ENCODE data around the gene UBE2E2. TPM values are rescaled to one million over a fixed set of nuclear protein-coding genes. Genes with fewer than 3 reads are reported as not detected.
A peak's percentile ranks its signal among the peaks of the same experiment; 100 is the strongest.

The UBE2E2 gene
- total and polyA plus RNA-seq, 3 experiments from 2014 or later: 0.86 to 8.0 (median 0.92) TPM

DNA sequence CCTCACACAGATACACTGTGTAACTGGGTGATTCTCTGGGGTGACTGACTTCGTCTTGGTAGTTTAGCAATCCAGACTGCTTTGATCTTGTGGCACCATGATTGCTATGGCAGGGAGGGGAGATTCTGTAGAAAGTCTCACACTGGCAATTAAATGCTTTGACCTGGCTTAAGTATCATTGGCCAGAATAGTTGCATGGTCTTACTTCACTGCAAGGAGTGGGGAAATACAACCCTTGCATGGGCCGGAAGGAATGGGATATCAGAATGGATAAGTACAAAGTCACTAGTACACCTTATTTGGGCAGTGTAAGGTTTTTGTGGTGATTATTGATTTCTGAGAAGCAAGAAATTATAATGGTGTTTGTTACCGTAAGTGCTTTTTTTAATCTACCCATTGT, 153.8 kb downstream of the UBE2E2 start:
- H3K9me3 ChIP-seq (ENCODE audit: low read length): no peaks in the 10 kb centered on the region
- no peaks in the 10 kb centered on the region for H3K36me3 ChIP-seq (ENCODE audit: insufficient read depth, low read length)
- H3K4me1 ChIP-seq (ENCODE audit: insufficient read depth, low read length): no peaks in the 10 kb centered on the region
- no peak for DNase-seq
- H3K9me3 Mint-ChIP-seq: peaks cover 0 to 2% (median 0%) of the 10 kb centered on the region in 5 donors
- CTCF ChIA-PET: no interaction called here
- H3K27ac Mint-ChIP-seq: no peak overlapping the region
- H3K27me3 ChIP-seq (ENCODE audit: insufficient read depth, low read length, poor library complexity, severe bottlenecking): no peaks in the 10 kb centered on the region
- no peak overlapping the region for H3K27ac ChIP-seq (ENCODE audit: low read depth, low read length)
- no peaks in the 10 kb centered on the region for H3K4me1 Mint-ChIP-seq
- POLR2A ChIA-PET: no interaction called here
- no peaks in the 10 kb centered on the region for H3K27me3 Mint-ChIP-seq
- no peak overlapping the region for H3K4me3 Mint-ChIP-seq
- no peaks in the 10 kb centered on the region for H3K36me3 Mint-ChIP-seq
- H3K4me3 ChIP-seq (ENCODE audit: low read length): no peak overlapping the region

DNA sequence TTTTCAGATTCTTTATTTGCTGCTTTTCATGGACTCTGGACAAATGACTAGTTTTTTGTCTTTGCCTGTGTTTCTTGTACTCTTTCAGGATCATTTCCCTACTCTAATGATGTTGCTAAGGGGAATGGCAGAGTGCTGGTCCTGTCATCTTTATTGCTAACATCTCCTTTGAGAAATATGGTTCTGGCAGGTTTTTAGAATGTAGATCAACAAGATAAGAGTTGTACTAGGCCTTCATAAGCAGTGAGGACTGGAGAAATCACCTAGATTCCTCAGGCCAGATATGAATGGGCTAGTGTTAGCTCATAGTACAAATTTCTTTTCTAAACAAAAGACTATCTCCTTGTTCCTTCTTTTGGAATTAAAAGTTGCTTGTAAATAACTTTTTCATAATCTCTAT, 156.0 kb downstream of the UBE2E2 start:
- no peak overlapping the region for H3K4me3 Mint-ChIP-seq
- peaks cover 0 to 5% (median 5%) of the 10 kb centered on the region in 5 donors for H3K9me3 Mint-ChIP-seq
- POLR2A ChIA-PET: no interaction called here
- Histone ChIP-seq H3K27ac (ENCODE audit: low read depth, low read length) (no peak overlapping the region), H3K4me3 (ENCODE audit: low read length) (no peak overlapping the region), H3K27me3 (ENCODE audit: insufficient read depth, low read length, poor library complexity, severe bottlenecking) (no peaks in the 10 kb centered on the region), H3K36me3 (ENCODE audit: insufficient read depth, low read length) (no peaks in the 10 kb centered on the region), H3K9me3 (ENCODE audit: low read length) (no peaks in the 10 kb centered on the region), H3K4me1 (ENCODE audit: insufficient read depth, low read length) (no peaks in the 10 kb centered on the region)
- H3K27ac Mint-ChIP-seq: no peak overlapping the region
- CTCF ChIA-PET: no interaction called here
- DNase-seq: no peak
- H3K36me3 Mint-ChIP-seq: no peaks in the 10 kb centered on the region
- H3K27me3 Mint-ChIP-seq: no peaks in the 10 kb centered on the region
- H3K4me1 Mint-ChIP-seq: no peaks in the 10 kb centered on the region

DNA sequence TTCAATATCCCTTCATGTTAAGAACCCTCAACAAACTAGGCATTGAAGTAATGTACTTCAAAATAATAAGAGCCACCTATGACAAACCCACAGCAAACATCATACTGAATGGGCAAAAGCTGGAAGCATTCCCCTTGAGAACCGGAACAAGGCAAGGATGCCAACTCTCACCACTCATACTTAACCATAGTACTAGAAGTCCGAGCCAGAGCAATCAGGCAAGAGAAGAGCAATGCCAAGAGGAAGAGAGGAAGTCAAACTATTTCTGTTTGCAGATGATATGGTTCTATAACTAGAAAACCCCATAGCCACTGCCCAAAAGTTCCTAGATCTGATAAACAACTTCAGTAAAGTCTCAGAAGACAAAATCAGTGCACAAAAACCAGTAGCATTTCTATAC, 161.9 kb downstream of the UBE2E2 start:
- POLR2A ChIA-PET: no interaction called here
- DNase-seq: no peak
- H3K27ac ChIP-seq (ENCODE audit: low read depth, low read length): no peak overlapping the region

DNA sequence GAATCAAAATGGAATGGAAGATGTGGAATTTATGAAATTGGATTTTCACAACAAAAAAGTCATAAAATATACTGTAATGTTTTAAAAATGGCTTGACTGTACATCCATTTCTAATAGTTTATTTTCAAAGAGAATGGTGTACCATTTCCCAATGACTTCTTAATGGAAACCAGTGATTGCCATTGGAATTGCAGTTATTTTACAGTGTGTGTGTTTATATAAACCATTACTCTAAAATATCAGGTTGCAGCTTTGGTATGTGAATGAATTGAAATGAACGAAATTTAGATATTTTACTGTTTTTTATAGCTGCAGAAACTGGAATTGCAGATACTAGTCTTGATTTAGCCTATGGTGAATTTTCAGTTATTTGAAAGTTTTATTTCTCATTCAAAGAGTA, 165.6 kb downstream of the UBE2E2 start:
- H3K4me3 Mint-ChIP-seq: no peak overlapping the region
- ChIA-PET POLR2A (no interaction called here), CTCF (no interaction called here)
- Histone ChIP-seq H3K4me1 (ENCODE audit: insufficient read depth, low read length) (no peaks in the 10 kb centered on the region), H3K36me3 (ENCODE audit: insufficient read depth, low read length) (no peaks in the 10 kb centered on the region), H3K27ac (ENCODE audit: low read depth, low read length) (no peak overlapping the region), H3K27me3 (ENCODE audit: insufficient read depth, low read length, poor library complexity, severe bottlenecking) (no peaks in the 10 kb centered on the region), H3K4me3 (ENCODE audit: low read length) (no peak overlapping the region), H3K9me3 (ENCODE audit: low read length) (no peaks in the 10 kb centered on the region)
- no peak for DNase-seq
- no peaks in the 10 kb centered on the region for H3K36me3 Mint-ChIP-seq
- H3K27ac Mint-ChIP-seq: no peak overlapping the region
- H3K27me3 Mint-ChIP-seq: peaks cover 0 to 3% of the 10 kb centered on the region in 2 donors
- no peaks in the 10 kb centered on the region for H3K4me1 Mint-ChIP-seq
- peaks cover 0 to 7% (median 2%) of the 10 kb centered on the region in 5 donors for H3K9me3 Mint-ChIP-seq

More for the DNA sequence above, 161.9 kb downstream of the UBE2E2 start:
- Histone ChIP-seq H3K4me3 (ENCODE audit: low read length) (no peak overlapping the region), H3K27me3 (ENCODE audit: insufficient read depth, low read length, poor library complexity, severe bottlenecking) (no peaks in the 10 kb centered on the region), H3K36me3 (ENCODE audit: insufficient read depth, low read length) (no peaks in the 10 kb centered on the region), H3K4me1 (ENCODE audit: insufficient read depth, low read length) (no peaks in the 10 kb centered on the region), H3K9me3 (ENCODE audit: low read length) (no peaks in the 10 kb centered on the region)
- no peak overlapping the region for H3K4me3 Mint-ChIP-seq
- no peaks in the 10 kb centered on the region for H3K36me3 Mint-ChIP-seq
- peaks cover 0 to 8% (median 5%) of the 10 kb centered on the region in 5 donors for H3K9me3 Mint-ChIP-seq
- H3K27me3 Mint-ChIP-seq: no peaks in the 10 kb centered on the region
- CTCF ChIA-PET: no interaction called here
- no peaks in the 10 kb centered on the region for H3K4me1 Mint-ChIP-seq
- H3K27ac Mint-ChIP-seq: no peak overlapping the region

DNA sequence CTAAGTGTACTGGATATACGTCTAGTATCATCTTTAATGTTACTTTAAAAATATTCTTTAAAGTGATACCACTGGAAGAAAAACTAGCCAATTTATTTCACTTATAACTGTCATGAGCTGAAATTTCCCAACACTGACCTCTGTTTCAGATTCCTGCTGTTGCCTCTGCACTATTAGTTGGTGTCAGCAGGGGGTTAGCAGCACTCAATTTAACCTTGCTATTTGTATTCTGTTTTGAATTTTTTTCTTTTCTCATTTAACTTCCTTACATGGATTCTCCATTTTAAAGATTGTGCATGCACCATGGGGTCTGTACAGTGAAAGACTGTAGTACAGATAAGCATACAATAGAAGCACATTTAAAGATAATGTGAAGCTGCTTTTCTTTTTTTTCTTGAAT, 169.2 kb downstream of the UBE2E2 start:
- peaks cover 0 to 4% of the 10 kb centered on the region in 2 donors for H3K27me3 Mint-ChIP-seq
- H3K27ac ChIP-seq (ENCODE audit: low read depth, low read length): no peak overlapping the region
- no peaks in the 10 kb centered on the region for H3K36me3 Mint-ChIP-seq
- peaks cover 0 to 2% (median 0%) of the 10 kb centered on the region in 5 donors for H3K9me3 Mint-ChIP-seq
- DNase-seq: no peak
- H3K4me1 Mint-ChIP-seq: no peaks in the 10 kb centered on the region
- H3K27ac Mint-ChIP-seq: peak overlapping the region in 1 of 8 donors; percentile 32
- no peaks in the 10 kb centered on the region for H3K9me3 ChIP-seq (ENCODE audit: low read length)
- no peaks in the 10 kb centered on the region for H3K4me1 ChIP-seq (ENCODE audit: insufficient read depth, low read length)
- no peak overlapping the region for H3K4me3 Mint-ChIP-seq
- no peak overlapping the region for H3K4me3 ChIP-seq (ENCODE audit: low read length)
- ChIA-PET CTCF (no interaction called here), POLR2A (no interaction called here)
- no peaks in the 10 kb centered on the region for H3K27me3 ChIP-seq (ENCODE audit: insufficient read depth, low read length, poor library complexity, severe bottlenecking)
- H3K36me3 ChIP-seq (ENCODE audit: insufficient read depth, low read length): no peaks in the 10 kb centered on the region

DNA sequence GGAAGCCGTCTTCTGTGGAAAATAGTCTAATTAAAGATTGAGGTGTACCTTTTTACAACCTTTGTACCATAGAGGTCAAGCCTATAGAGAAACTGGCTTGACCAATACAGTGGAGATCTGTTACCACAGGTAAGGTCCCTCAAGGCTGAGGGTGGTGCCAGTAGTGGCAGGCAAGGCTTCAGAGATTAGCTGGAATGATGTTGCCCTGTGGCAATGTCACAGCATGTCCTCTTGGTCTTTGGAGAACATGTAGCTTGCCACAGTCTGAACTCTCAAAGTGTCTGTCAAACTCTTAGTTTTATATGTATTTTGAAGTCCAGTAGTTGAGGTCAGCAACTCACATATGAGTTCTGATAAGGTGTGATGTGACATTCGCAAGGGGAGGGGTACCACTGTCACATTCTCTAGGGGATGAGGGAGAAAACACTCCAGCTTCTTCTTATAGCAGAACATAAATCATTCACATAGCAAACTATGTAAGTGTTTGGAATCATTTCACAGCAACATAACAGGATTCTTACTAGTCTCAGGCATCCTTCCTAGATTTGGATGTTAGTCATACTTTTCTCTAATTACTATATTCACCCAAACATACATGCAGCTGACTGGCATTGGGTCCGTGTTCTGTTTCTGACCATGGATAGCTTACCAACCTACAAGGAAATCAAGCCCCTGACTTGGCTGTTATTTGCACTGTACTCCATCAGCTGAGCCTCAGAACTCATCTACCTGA, 173.6 kb downstream of the UBE2E2 start:
- Histone ChIP-seq H3K4me3 (ENCODE audit: low read length) (no peak overlapping the region), H3K27me3 (ENCODE audit: insufficient read depth, low read length, poor library complexity, severe bottlenecking) (no peaks in the 10 kb centered on the region), H3K4me1 (ENCODE audit: insufficient read depth, low read length) (no peaks in the 10 kb centered on the region), H3K36me3 (ENCODE audit: insufficient read depth, low read length) (no peaks in the 10 kb centered on the region), H3K9me3 (ENCODE audit: low read length) (no peaks in the 10 kb centered on the region), H3K27ac (ENCODE audit: low read depth, low read length) (no peak overlapping the region)
- DNase-seq: no peak
- H3K9me3 Mint-ChIP-seq: peaks cover 0 to 4% (median 0%) of the 10 kb centered on the region in 5 donors
- POLR2A ChIA-PET: no interaction called here
- no peak overlapping the region for H3K4me3 Mint-ChIP-seq
- CTCF ChIA-PET: no interaction called here
- H3K4me1 Mint-ChIP-seq: no peaks in the 10 kb centered on the region
- peaks cover 0 to 2% of the 10 kb centered on the region in 2 donors for H3K27me3 Mint-ChIP-seq
- no peaks in the 10 kb centered on the region for H3K36me3 Mint-ChIP-seq
- no peak overlapping the region for H3K27ac Mint-ChIP-seq

DNA sequence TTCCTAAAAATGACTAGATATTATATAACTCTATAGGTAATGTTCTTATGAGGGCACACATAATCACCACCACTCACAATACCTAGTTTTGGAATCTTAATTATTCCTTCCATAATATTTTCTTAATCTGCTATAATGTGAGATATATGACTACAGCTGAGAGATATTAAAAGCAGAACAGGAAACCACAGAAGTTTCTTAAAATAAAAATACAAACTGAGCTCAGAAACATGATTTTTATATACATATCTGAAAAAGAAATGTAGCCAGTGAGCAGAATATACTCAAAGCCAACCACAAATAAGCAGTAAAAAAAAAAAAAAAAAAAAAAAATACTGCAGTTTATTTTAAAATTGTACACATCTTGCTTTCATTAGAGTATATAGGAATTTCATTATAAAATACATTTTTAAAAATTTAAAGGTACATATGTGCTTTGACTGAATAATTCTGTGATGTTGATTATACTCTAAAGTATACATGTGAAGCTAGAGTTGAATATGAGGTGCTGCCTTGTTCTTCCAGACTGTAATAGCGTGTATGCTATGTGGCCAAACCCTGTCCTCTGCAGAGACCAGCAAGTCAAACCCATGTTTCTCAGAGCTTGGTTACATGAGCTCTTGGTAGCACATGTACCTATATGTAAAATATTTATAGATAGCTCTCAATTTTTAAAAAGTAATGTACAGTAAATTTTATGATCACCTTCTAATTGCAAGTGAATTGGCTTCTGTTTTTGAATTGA, 175.0 kb downstream of the UBE2E2 start:
- H3K4me1 ChIP-seq (ENCODE audit: insufficient read depth, low read length): no peaks in the 10 kb centered on the region
- no peak overlapping the region for H3K4me3 ChIP-seq (ENCODE audit: low read length)
- no peak overlapping the region for H3K27ac ChIP-seq (ENCODE audit: low read depth, low read length)
- Mint-ChIP-seq H3K36me3 (no peaks in the 10 kb centered on the region), H3K27ac (no peak overlapping the region), H3K9me3 (peaks cover 0 to 2% (median 0%) of the 10 kb centered on the region in 5 donors), H3K4me1 (no peaks in the 10 kb centered on the region), H3K27me3 (peaks cover 0 to 1% of the 10 kb centered on the region in 2 donors), H3K4me3 (no peak overlapping the region)
- ChIA-PET CTCF (no interaction called here), POLR2A (no interaction called here)
- no peaks in the 10 kb centered on the region for H3K9me3 ChIP-seq (ENCODE audit: low read length)
- no peaks in the 10 kb centered on the region for H3K36me3 ChIP-seq (ENCODE audit: insufficient read depth, low read length)
- no peaks in the 10 kb centered on the region for H3K27me3 ChIP-seq (ENCODE audit: insufficient read depth, low read length, poor library complexity, severe bottlenecking)
- DNase-seq: no peak

DNA sequence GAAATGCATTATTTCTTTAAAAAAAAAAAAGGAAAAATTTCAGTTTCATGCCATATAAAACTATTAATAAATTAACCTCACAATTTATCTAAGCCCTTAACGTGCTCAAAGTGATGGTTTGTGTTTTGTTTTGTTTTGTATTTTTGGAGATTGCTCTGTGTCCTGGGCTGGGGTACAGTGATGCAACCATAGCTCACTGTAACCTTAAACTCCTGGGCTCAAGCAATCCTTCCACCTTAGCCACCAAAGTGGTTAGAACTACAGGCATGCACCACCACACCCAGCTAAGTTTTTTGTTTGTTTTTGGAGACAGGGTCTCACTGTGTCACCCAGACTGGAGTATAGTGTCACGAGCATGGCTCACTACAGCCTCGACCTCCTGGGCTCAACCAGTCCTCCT, 180.7 kb downstream of the UBE2E2 start:
- no peaks in the 10 kb centered on the region for H3K27me3 ChIP-seq (ENCODE audit: insufficient read depth, low read length, poor library complexity, severe bottlenecking)
- Mint-ChIP-seq H3K27ac (no peak overlapping the region), H3K4me3 (no peak overlapping the region), H3K9me3 (peaks cover 0 to 2% (median 0%) of the 10 kb centered on the region in 5 donors), H3K4me1 (no peaks in the 10 kb centered on the region), H3K27me3 (no peaks in the 10 kb centered on the region), H3K36me3 (no peaks in the 10 kb centered on the region)
- H3K36me3 ChIP-seq (ENCODE audit: insufficient read depth, low read length): no peaks in the 10 kb centered on the region
- no peak overlapping the region for H3K27ac ChIP-seq (ENCODE audit: low read depth, low read length)
- H3K9me3 ChIP-seq (ENCODE audit: low read length): no peaks in the 10 kb centered on the region
- no peak overlapping the region for H3K4me3 ChIP-seq (ENCODE audit: low read length)
- DNase-seq: no peak
- ChIA-PET CTCF (no interaction called here), POLR2A (no interaction called here)
- no peaks in the 10 kb centered on the region for H3K4me1 ChIP-seq (ENCODE audit: insufficient read depth, low read length)
